ENCODE data around the gene MCRIP2.

MCRIP2 gene

GRCh38 chr16:630249-630814 lies 11.3 kb upstream of the MCRIP2 start:
- Histone ChIP-seq H3K27ac (replicated peaks) (no peak overlapping the region), H3K4me3 (replicated peaks; ENCODE audit: insufficient read depth, low read length) (no peak overlapping the region), H3K27me3 (ENCODE audit: insufficient read depth, poor library complexity, severe bottlenecking) (no peaks in the 10 kb centered on the region)
- TF ChIP-seq GABPA (IDR thresholded peaks at IDR 0.05; ENCODE audit: low read depth): no peak
- no peak for TF ChIP-seq SPI1 (IDR thresholded peaks at IDR 0.05; ENCODE audit: borderline replicate concordance, low read depth)
- TF ChIP-seq, protein P1, sequence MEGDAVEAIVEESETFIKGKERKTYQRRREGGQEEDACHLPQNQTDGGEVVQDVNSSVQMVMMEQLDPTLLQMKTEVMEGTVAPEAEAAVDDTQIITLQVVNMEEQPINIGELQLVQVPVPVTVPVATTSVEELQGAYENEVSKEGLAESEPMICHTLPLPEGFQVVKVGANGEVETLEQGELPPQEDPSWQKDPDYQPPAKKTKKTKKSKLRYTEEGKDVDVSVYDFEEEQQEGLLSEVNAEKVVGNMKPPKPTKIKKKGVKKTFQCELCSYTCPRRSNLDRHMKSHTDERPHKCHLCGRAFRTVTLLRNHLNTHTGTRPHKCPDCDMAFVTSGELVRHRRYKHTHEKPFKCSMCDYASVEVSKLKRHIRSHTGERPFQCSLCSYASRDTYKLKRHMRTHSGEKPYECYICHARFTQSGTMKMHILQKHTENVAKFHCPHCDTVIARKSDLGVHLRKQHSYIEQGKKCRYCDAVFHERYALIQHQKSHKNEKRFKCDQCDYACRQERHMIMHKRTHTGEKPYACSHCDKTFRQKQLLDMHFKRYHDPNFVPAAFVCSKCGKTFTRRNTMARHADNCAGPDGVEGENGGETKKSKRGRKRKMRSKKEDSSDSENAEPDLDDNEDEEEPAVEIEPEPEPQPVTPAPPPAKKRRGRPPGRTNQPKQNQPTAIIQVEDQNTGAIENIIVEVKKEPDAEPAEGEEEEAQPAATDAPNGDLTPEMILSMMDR (IDR thresholded peaks at IDR 0.05; ENCODE audit: insufficient read depth, low read length): no peak
- TF ChIP-seq POLR2AphosphoS5 (IDR thresholded peaks at IDR 0.05; ENCODE audit: low read depth): no peak
- TF ChIP-seq REST (IDR thresholded peaks at IDR 0.05; ENCODE audit: insufficient replicate concordance, low read depth): no peak
- DNase-seq (ENCODE audit: low read depth in 1 of 2, low spot score in 1 of 2): no peak

DNA sequence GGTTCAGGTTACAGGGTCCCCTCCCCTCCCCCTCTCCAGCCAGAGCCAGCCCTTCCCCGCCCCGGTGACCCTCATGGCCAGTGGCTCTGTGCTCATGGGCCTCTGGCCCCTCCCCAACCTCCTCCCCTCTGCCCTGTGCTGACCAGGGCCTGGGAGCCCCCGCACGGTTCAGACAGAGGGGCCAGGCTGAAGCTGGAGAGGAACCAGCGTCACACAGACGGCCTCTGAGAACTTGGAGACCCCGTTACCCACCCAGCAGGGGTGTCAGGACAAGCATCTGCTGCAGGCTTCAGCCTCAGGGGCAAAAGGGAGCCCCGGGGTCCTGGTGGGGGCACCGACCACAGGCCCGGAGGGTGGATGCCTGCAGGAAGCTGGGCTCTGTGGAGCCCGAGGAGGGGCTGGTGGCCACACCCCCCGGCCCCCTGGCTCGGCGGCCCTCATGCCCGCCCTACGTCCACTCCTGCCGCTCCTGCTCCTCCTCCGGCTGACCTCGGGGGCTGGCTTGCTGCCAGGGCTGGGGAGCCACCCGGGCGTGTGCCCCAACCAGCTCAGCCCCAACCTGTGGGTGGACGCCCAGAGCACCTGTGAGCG lies 10.7 kb upstream of the MCRIP2 start, which contains the start of gene WFIKKN1:
Gene WFIKKN1 (plus strand): TSS at position 171 of the 591 bp plus-strand sequence. CDS start 269 bp downstream, at position 440.
- no peak for DNase-seq (ENCODE audit: low read depth in 1 of 2, low spot score in 1 of 2)
- H3K27me3 ChIP-seq (ENCODE audit: insufficient read depth, poor library complexity, severe bottlenecking): no peaks in the 10 kb centered on the region
- no peak for TF ChIP-seq REST (IDR thresholded peaks at IDR 0.05; ENCODE audit: insufficient replicate concordance, low read depth)
- TF ChIP-seq GABPA (IDR thresholded peaks at IDR 0.05; ENCODE audit: low read depth): no peak
- no peak for TF ChIP-seq POLR2AphosphoS5 (IDR thresholded peaks at IDR 0.05; ENCODE audit: low read depth)
- H3K27ac ChIP-seq (replicated peaks): no peak within 1 kb of the TSS
- no peak within 1 kb of the TSS for H3K4me3 ChIP-seq (replicated peaks; ENCODE audit: insufficient read depth, low read length)

DNA sequence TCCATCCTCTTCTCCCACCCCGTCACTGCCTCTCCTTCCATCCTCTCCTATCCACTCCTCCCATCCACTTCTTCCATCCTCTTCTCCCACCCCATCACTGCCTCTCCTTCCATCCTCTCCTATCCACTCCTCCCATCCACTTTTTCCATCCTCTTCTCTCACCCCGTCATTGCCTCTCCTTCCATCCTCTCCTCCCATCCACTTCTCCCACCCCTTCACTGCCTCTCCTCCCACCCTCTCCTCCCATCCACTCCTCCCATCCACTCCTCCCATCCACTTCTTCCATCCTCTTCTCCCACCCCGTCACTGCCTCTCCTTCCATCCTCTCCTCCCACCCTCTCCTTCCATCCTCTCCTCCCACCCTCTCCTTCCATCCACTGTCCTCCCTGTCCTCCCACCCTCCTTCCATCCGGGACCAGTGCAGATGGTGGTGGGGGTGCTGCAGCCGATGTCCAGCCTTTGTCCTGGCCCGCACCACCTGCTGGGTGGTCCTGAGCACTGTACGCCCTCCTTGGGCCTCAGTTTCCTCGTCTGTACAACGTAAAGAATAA lies 9.7 kb upstream of the MCRIP2 start:
- no peak for DNase-seq (ENCODE audit: low read depth in 1 of 2, low spot score in 1 of 2)
- no peaks in the 10 kb centered on the region for H3K27me3 ChIP-seq (ENCODE audit: insufficient read depth, poor library complexity, severe bottlenecking)
- H3K27ac ChIP-seq (replicated peaks): no peak overlapping the region
- no peak overlapping the region for H3K4me3 ChIP-seq (replicated peaks; ENCODE audit: insufficient read depth, low read length)
- no peak for TF ChIP-seq POLR2AphosphoS5 (IDR thresholded peaks at IDR 0.05; ENCODE audit: low read depth)
- TF ChIP-seq GABPA (IDR thresholded peaks at IDR 0.05; ENCODE audit: low read depth): no peak
- no peak for TF ChIP-seq SPI1 (IDR thresholded peaks at IDR 0.05; ENCODE audit: borderline replicate concordance, low read depth)
- TF ChIP-seq, protein P1 (IDR thresholded peaks at IDR 0.05; ENCODE audit: insufficient read depth, low read length): no peak
- no peak for TF ChIP-seq REST (IDR thresholded peaks at IDR 0.05; ENCODE audit: insufficient replicate concordance, low read depth)

Data from HL-60 (cell line).